ENCODE results near the gene MTERF4.

The MTERF4 gene

GRCh38 chr2:241121008-241121407, 18.9 kb upstream of the MTERF4 start:
- H3K36me3 ChIP-seq (ENCODE audit: control insufficient read depth, insufficient read depth, low read length): peaks cover 50% of the 10 kb centered on the region
- H3K9ac ChIP-seq (ENCODE audit: low read length): no peak overlapping the region
- H3K4me3 ChIP-seq (ENCODE audit: low read depth, low read length): no peak overlapping the region
- H3K4me1 ChIP-seq (ENCODE audit: control insufficient read depth, insufficient read depth, low read length): no peaks in the 10 kb centered on the region
- H3K27me3 ChIP-seq (ENCODE audit: control insufficient read depth, insufficient read depth, low read length): no peaks in the 10 kb centered on the region
- H3K27ac ChIP-seq (ENCODE audit: low read depth, low read length): no peak overlapping the region
- no peaks in the 10 kb centered on the region for H3K9me3 ChIP-seq (ENCODE audit: control insufficient read depth, insufficient read depth, low read depth, low read length)

GRCh38 chr2:241120440-241120839, 18.4 kb upstream of the MTERF4 start:
- H3K9ac ChIP-seq (ENCODE audit: low read length): no peak overlapping the region
- no peak overlapping the region for H3K27ac ChIP-seq (ENCODE audit: low read depth, low read length)
- H3K4me1 ChIP-seq (ENCODE audit: control insufficient read depth, insufficient read depth, low read length): no peaks in the 10 kb centered on the region
- H3K9me3 ChIP-seq (ENCODE audit: control insufficient read depth, insufficient read depth, low read depth, low read length): no peaks in the 10 kb centered on the region
- peaks cover 46% of the 10 kb centered on the region for H3K36me3 ChIP-seq (ENCODE audit: control insufficient read depth, insufficient read depth, low read length)
- no peaks in the 10 kb centered on the region for H3K27me3 ChIP-seq (ENCODE audit: control insufficient read depth, insufficient read depth, low read length)
- H3K4me3 ChIP-seq (ENCODE audit: low read depth, low read length): no peak overlapping the region

- no peak overlapping the region for H3K27ac ChIP-seq (ENCODE audit: low read depth, low read length)
- peaks cover 55% of the 10 kb centered on the region for H3K36me3 ChIP-seq (ENCODE audit: control insufficient read depth, insufficient read depth, low read length)
- H3K9ac ChIP-seq (ENCODE audit: low read length): no peak overlapping the region
- no peaks in the 10 kb centered on the region for H3K27me3 ChIP-seq (ENCODE audit: control insufficient read depth, insufficient read depth, low read length)
- no peaks in the 10 kb centered on the region for H3K9me3 ChIP-seq (ENCODE audit: control insufficient read depth, insufficient read depth, low read depth, low read length)
- H3K4me1 ChIP-seq (ENCODE audit: control insufficient read depth, insufficient read depth, low read length): no peaks in the 10 kb centered on the region
- no peak overlapping the region for H3K4me3 ChIP-seq (ENCODE audit: low read depth, low read length)
These were observed 16.8 kb upstream of the MTERF4 start for GRCh38 chr2:241118737-241119505.

GRCh38 chr2:241116606-241117560, 14.8 kb upstream of the MTERF4 start:
- Histone ChIP-seq H3K4me3 (ENCODE audit: low read depth, low read length) (no peak overlapping the region), H3K9me3 (ENCODE audit: control insufficient read depth, insufficient read depth, low read depth, low read length) (no peaks in the 10 kb centered on the region), H3K36me3 (ENCODE audit: control insufficient read depth, insufficient read depth, low read length) (peaks cover 59% of the 10 kb centered on the region), H3K27ac (ENCODE audit: low read depth, low read length) (no peak overlapping the region), H3K9ac (ENCODE audit: low read length) (no peak overlapping the region), H3K4me1 (ENCODE audit: control insufficient read depth, insufficient read depth, low read length) (no peaks in the 10 kb centered on the region), H3K27me3 (ENCODE audit: control insufficient read depth, insufficient read depth, low read length) (no peaks in the 10 kb centered on the region)

- Histone ChIP-seq H3K4me3 (ENCODE audit: low read depth, low read length) (no peak overlapping the region), H3K27me3 (ENCODE audit: control insufficient read depth, insufficient read depth, low read length) (no peaks in the 10 kb centered on the region), H3K36me3 (ENCODE audit: control insufficient read depth, insufficient read depth, low read length) (peaks cover 50% of the 10 kb centered on the region), H3K9me3 (ENCODE audit: control insufficient read depth, insufficient read depth, low read depth, low read length) (no peaks in the 10 kb centered on the region), H3K27ac (ENCODE audit: low read depth, low read length) (no peak overlapping the region), H3K9ac (ENCODE audit: low read length) (no peak overlapping the region), H3K4me1 (ENCODE audit: control insufficient read depth, insufficient read depth, low read length) (no peaks in the 10 kb centered on the region)
These were observed 13.3 kb upstream of the MTERF4 start for GRCh38 chr2:241115361-241115760.

GRCh38 chr2:241114836-241115235, 12.7 kb upstream of the MTERF4 start:
- no peak overlapping the region for H3K9ac ChIP-seq (ENCODE audit: low read length)
- no peak overlapping the region for H3K4me3 ChIP-seq (ENCODE audit: low read depth, low read length)
- no peaks in the 10 kb centered on the region for H3K27me3 ChIP-seq (ENCODE audit: control insufficient read depth, insufficient read depth, low read length)
- H3K9me3 ChIP-seq (ENCODE audit: control insufficient read depth, insufficient read depth, low read depth, low read length): no peaks in the 10 kb centered on the region
- no peaks in the 10 kb centered on the region for H3K4me1 ChIP-seq (ENCODE audit: control insufficient read depth, insufficient read depth, low read length)
- H3K27ac ChIP-seq (ENCODE audit: low read depth, low read length): no peak overlapping the region
- H3K36me3 ChIP-seq (ENCODE audit: control insufficient read depth, insufficient read depth, low read length): peaks cover 50% of the 10 kb centered on the region

- H3K9me3 ChIP-seq (ENCODE audit: control insufficient read depth, insufficient read depth, low read depth, low read length): no peaks in the 10 kb centered on the region
- no peaks in the 10 kb centered on the region for H3K27me3 ChIP-seq (ENCODE audit: control insufficient read depth, insufficient read depth, low read length)
- no peak overlapping the region for H3K9ac ChIP-seq (ENCODE audit: low read length)
- H3K4me1 ChIP-seq (ENCODE audit: control insufficient read depth, insufficient read depth, low read length): no peaks in the 10 kb centered on the region
- H3K27ac ChIP-seq (ENCODE audit: low read depth, low read length): no peak overlapping the region
- H3K36me3 ChIP-seq (ENCODE audit: control insufficient read depth, insufficient read depth, low read length): peaks cover 64% of the 10 kb centered on the region
- H3K4me3 ChIP-seq (ENCODE audit: low read depth, low read length): no peak overlapping the region
These were observed 10.5 kb upstream of the MTERF4 start for GRCh38 chr2:241112592-241112991.

- H3K9ac ChIP-seq (ENCODE audit: low read length): no peak overlapping the region
- H3K27me3 ChIP-seq (ENCODE audit: control insufficient read depth, insufficient read depth, low read length): no peaks in the 10 kb centered on the region
- no peaks in the 10 kb centered on the region for H3K4me1 ChIP-seq (ENCODE audit: control insufficient read depth, insufficient read depth, low read length)
- H3K4me3 ChIP-seq (ENCODE audit: low read depth, low read length): no peak overlapping the region
- peaks cover 68% of the 10 kb centered on the region for H3K36me3 ChIP-seq (ENCODE audit: control insufficient read depth, insufficient read depth, low read length)
- no peaks in the 10 kb centered on the region for H3K9me3 ChIP-seq (ENCODE audit: control insufficient read depth, insufficient read depth, low read depth, low read length)
- no peak overlapping the region for H3K27ac ChIP-seq (ENCODE audit: low read depth, low read length)
These were observed 10.0 kb upstream of the MTERF4 start for GRCh38 chr2:241112046-241112445.

- H3K9me3 ChIP-seq (ENCODE audit: control insufficient read depth, insufficient read depth, low read depth, low read length): no peaks in the 10 kb centered on the region
- H3K4me1 ChIP-seq (ENCODE audit: control insufficient read depth, insufficient read depth, low read length): no peaks in the 10 kb centered on the region
- peaks cover 69% of the 10 kb centered on the region for H3K36me3 ChIP-seq (ENCODE audit: control insufficient read depth, insufficient read depth, low read length)
- H3K27me3 ChIP-seq (ENCODE audit: control insufficient read depth, insufficient read depth, low read length): no peaks in the 10 kb centered on the region
- H3K9ac ChIP-seq (ENCODE audit: low read length): no peak overlapping the region
- no peak overlapping the region for H3K27ac ChIP-seq (ENCODE audit: low read depth, low read length)
- H3K4me3 ChIP-seq (ENCODE audit: low read depth, low read length): no peak overlapping the region
These were observed 9.3 kb upstream of the MTERF4 start for GRCh38 chr2:241111440-241111805.

- Histone ChIP-seq H3K9me3 (ENCODE audit: control insufficient read depth, insufficient read depth, low read depth, low read length) (no peaks in the 10 kb centered on the region), H3K27ac (ENCODE audit: low read depth, low read length) (no peak overlapping the region), H3K36me3 (ENCODE audit: control insufficient read depth, insufficient read depth, low read length) (peaks cover 66% of the 10 kb centered on the region)
These were observed 8.7 kb upstream of the MTERF4 start for GRCh38 chr2:241110607-241111439.

More at GRCh38 chr2:241110607-241111439, 8.7 kb upstream of the MTERF4 start:
- no peaks in the 10 kb centered on the region for H3K4me1 ChIP-seq (ENCODE audit: control insufficient read depth, insufficient read depth, low read length)
- no peak overlapping the region for H3K4me3 ChIP-seq (ENCODE audit: low read depth, low read length)
- no peak overlapping the region for H3K9ac ChIP-seq (ENCODE audit: low read length)
- H3K27me3 ChIP-seq (ENCODE audit: control insufficient read depth, insufficient read depth, low read length): no peaks in the 10 kb centered on the region

Measured in HUES6 (cell line).